ENCODE data around the gene MGAT5B. TPM values are rescaled to one million over a fixed set of nuclear protein-coding genes. Genes with fewer than 3 reads are reported as not detected.

Gene MGAT5B
- total and polyA plus RNA-seq, 2 donors (not counting 1 experiment from before 2014, with no cell fraction given) = 0.15 to 37.8 TPM

DNA sequence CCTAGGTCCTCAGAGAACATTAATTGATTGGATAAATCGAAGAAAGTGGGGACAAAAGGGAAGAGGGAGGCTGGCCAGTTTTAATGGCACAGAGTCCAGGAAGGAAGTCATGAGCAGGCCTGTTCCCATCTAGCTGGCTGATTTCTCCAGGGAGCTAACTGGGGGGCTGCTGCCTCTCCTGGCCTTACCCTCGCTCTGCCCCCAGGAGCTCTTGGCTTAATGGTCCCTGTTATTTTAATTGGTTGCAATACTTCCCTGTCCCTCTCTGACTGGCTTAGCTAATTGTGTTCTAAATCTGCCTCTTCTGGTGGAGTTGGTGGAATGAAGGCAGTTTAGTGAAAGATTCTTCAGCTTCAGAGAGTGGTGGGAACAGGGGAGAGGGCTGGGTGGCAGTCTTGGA lies 61.4 kb downstream of the MGAT5B start:
- 67% methylated on average over 2 of the region's 2 CpGs for WGBS (ENCODE audit: insufficient coverage)
- no peak for DNase-seq
- no peaks in the 10 kb centered on the region for H3K4me1 ChIP-seq (ENCODE audit: control insufficient read depth in 2 of 2, insufficient read depth in 2 of 2, low read length in 2 of 2)
- no peak overlapping the region for H2AFZ ChIP-seq (ENCODE audit: insufficient read depth, low read depth, low read length, poor library complexity, severe bottlenecking)
- H3K9ac ChIP-seq (ENCODE audit: low read length) = no peak overlapping the region
- no peak overlapping the region for H3K4me3 ChIP-seq (ENCODE audit: control extremely low read depth in 1 of 5, extremely low read depth in 1 of 5, insufficient read depth in 1 of 5, low read depth in 2 of 5, low read length in 4 of 5)
- H3K27me3 Mint-ChIP-seq = peaks cover 18% of the 10 kb centered on the region
- POLR2A ChIA-PET = no interaction called here
- no peaks in the 10 kb centered on the region for H4K20me1 ChIP-seq (ENCODE audit: control insufficient read depth, insufficient read depth, low read length, poor library complexity, severe bottlenecking)
- H3K27me3 ChIP-seq (replicated peaks in 1 of 4; ENCODE audit: control extremely low read depth in 1 of 4, control insufficient read depth in 3 of 4, insufficient read depth in 4 of 4, low read length in 3 of 4) = peaks cover 0 to 7% (median 0%) of the 10 kb centered on the region in 4 experiments
- intact Hi-C loops (cut with micrococcal nuclease) = no loop called here
- CTCF ChIA-PET = interaction anchor here (0.8 kb wide), 1 partner anchor 127 kb away, joined by 3 read pairs; no protein-coding TSS in a partner anchor
- no peak for ATAC-seq (ENCODE audit: low read depth)
- H3K9me3 Mint-ChIP-seq (ENCODE audit: insufficient read depth) = no peaks in the 10 kb centered on the region
- no peak overlapping the region for H3K27ac ChIP-seq (ENCODE audit: low read length in 2 of 2)
- TF ChIP-seq EZH2 (IDR thresholded peaks at IDR 0.05; ENCODE audit: borderline replicate concordance, insufficient read depth, low read depth, low read length, poor library complexity, severe bottlenecking) (no peak), CTCF (IDR thresholded peaks at IDR 0.05) (no peak)
- H3K36me3 ChIP-seq (replicated peaks in 1 of 2; ENCODE audit: control extremely low read depth in 1 of 2, control insufficient read depth in 1 of 2, extremely low read depth in 1 of 2, insufficient read depth in 2 of 2, low read length in 1 of 2) = no peaks in the 10 kb centered on the region
- H3K4me3 Mint-ChIP-seq = no peak overlapping the region
- H3K27ac Mint-ChIP-seq = no peak overlapping the region
- peaks cover 0 to under 1% (median 0%) of the 10 kb centered on the region in 3 donors for H3K9me3 ChIP-seq (ENCODE audit: control extremely low read depth in 1 of 3, control insufficient read depth in 2 of 3, insufficient read depth in 1 of 3, low read length in 2 of 3)
- H3K79me2 ChIP-seq (ENCODE audit: control insufficient read depth, insufficient read depth, low read length) = no peaks in the 10 kb centered on the region
- no peaks in the 10 kb centered on the region for H3K4me1 Mint-ChIP-seq
- no peak overlapping the region for H3K4me2 ChIP-seq (replicated peaks; ENCODE audit: low read depth, low read length, poor library complexity, severe bottlenecking)

- Histone ChIP-seq H3K79me2 (ENCODE audit: control insufficient read depth, insufficient read depth, low read length) (no peaks in the 10 kb centered on the region), H3K9me3 (ENCODE audit: control extremely low read depth in 1 of 3, control insufficient read depth in 2 of 3, insufficient read depth in 1 of 3, low read length in 2 of 3) (no peaks in the 10 kb centered on the region), H4K20me1 (ENCODE audit: control insufficient read depth, insufficient read depth, low read length, poor library complexity, severe bottlenecking) (no peaks in the 10 kb centered on the region), H3K27me3 (replicated peaks in 1 of 4; ENCODE audit: control extremely low read depth in 1 of 4, control insufficient read depth in 3 of 4, insufficient read depth in 4 of 4, low read length in 3 of 4) (peaks cover 0 to 7% (median 0%) of the 10 kb centered on the region in 4 experiments), H3K9ac (ENCODE audit: low read length) (no peak overlapping the region), H3K4me1 (ENCODE audit: control insufficient read depth in 2 of 2, insufficient read depth in 2 of 2, low read length in 2 of 2) (no peaks in the 10 kb centered on the region), H3K4me2 (replicated peaks; ENCODE audit: low read depth, low read length, poor library complexity, severe bottlenecking) (no peak overlapping the region), H3K4me3 (ENCODE audit: control extremely low read depth in 1 of 5, extremely low read depth in 1 of 5, insufficient read depth in 1 of 5, low read depth in 2 of 5, low read length in 4 of 5) (no peak overlapping the region), H2AFZ (ENCODE audit: insufficient read depth, low read depth, low read length, poor library complexity, severe bottlenecking) (no peak overlapping the region), H3K36me3 (replicated peaks in 1 of 2; ENCODE audit: control extremely low read depth in 1 of 2, control insufficient read depth in 1 of 2, extremely low read depth in 1 of 2, insufficient read depth in 2 of 2, low read length in 1 of 2) (no peaks in the 10 kb centered on the region), H3K27ac (ENCODE audit: low read length in 2 of 2) (no peak overlapping the region)
- CTCF ChIA-PET = interaction anchor here (0.8 kb wide), 1 partner anchor 127 kb away, joined by 3 read pairs; no protein-coding TSS in a partner anchor
- no peak for ATAC-seq (ENCODE audit: low read depth)
- H3K27me3 Mint-ChIP-seq = peaks cover 23% of the 10 kb centered on the region
- WGBS (ENCODE audit: insufficient coverage) = 87% methylated on average over 3 of the region's 6 CpGs
- H3K9me3 Mint-ChIP-seq (ENCODE audit: insufficient read depth) = no peaks in the 10 kb centered on the region
- no peak overlapping the region for H3K4me3 Mint-ChIP-seq
- H3K27ac Mint-ChIP-seq = no peak overlapping the region
- no peak for DNase-seq
- intact Hi-C loops (cut with micrococcal nuclease) = no loop called here
- POLR2A ChIA-PET = no interaction called here
- H3K4me1 Mint-ChIP-seq = no peaks in the 10 kb centered on the region
- TF ChIP-seq EZH2 (IDR thresholded peaks at IDR 0.05; ENCODE audit: borderline replicate concordance, insufficient read depth, low read depth, low read length, poor library complexity, severe bottlenecking) (no peak), CTCF (IDR thresholded peaks at IDR 0.05) (no peak)
These were observed 61.9 kb downstream of the MGAT5B start for GRCh38 chr17:76930107-76930506.

All from B cell (primary cell).